Progenitor cell of endocrine pancreas (in vitro differentiated cells): ENCODE results near the gene USF1. TPM values are rescaled to one million over a fixed set of nuclear protein-coding genes. Genes with fewer than 3 reads are reported as not detected.
A peak's percentile ranks its signal among the peaks of the same experiment; 100 is the strongest.

ENCODE experiments used
- DNase-seq: peaks from one replicate; pipeline ENCODE4 v3.0.0; 2021; ENCODE audit warnings: low spot score; ENCODE audit not compliant: unreplicated experiment
- H3K27ac Mint-ChIP-seq: 2 replicates; pipeline ENCODE4 v1.8.0; 2021; ENCODE audit warnings: mild to moderate bottlenecking, moderate library complexity, mixed read lengths
- H3K27me3 Mint-ChIP-seq: 2 replicates; pipeline ENCODE4 v1.8.0; 2021; ENCODE audit warnings: mixed read lengths
- H3K36me3 Mint-ChIP-seq: 2 replicates; pipeline ENCODE4 v1.8.0; 2022; ENCODE audit warnings: mixed read lengths; ENCODE audit not compliant: insufficient read depth
- H3K4me1 Mint-ChIP-seq: 2 replicates; pipeline ENCODE4 v1.8.0; 2021; ENCODE audit warnings: low read depth, mixed read lengths
- H3K4me3 Mint-ChIP-seq: 2 replicates; pipeline ENCODE4 v1.8.0; 2021; ENCODE audit warnings: low read depth, mild to moderate bottlenecking, moderate library complexity, mixed read lengths
- H3K9me3 Mint-ChIP-seq: 2 replicates; pipeline ENCODE4 v1.8.0; 2021; ENCODE audit warnings: low read depth, mixed read lengths
- total RNA-seq: library from RNA; stranded (reverse); gene quantifications from 2 replicates; pipeline ENCODE4 v1.2.1, GENCODE V29; 2021
- TF ChIP-seq, protein P1 (sequence below): fragments of 200-600 bp; sonication (generic); IDR thresholded peaks from one replicate; pipeline ENCODE4 v1.5.0; 2021; ENCODE audit warnings: antibody characterized with exemption, mild to moderate bottlenecking; ENCODE audit not compliant: unreplicated experiment

The USF1 gene
- total RNA-seq, 1 donor from 2014 or later: 88.7 TPM

DNA sequence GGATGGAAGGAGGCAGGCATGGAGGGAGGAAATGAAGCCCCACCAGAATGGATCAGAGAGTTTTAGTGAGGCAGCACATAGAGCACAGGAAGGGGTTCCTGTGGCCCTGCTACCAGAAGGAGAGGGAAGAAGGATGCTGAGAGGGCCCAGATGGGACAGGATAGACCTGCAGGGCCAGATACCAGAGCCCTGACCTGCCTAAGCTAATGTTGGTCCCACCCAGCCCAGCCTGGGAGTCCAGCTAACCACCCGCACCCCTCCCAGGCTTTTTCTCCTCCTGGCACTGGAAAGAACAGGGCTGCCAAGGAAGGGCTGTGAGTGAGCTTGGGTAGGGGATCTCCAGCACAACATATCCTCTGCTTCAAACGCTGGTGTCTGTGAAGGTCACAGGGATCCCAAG is 36.7 kb upstream of the USF1 start:
- peaks cover 31% of the 10 kb centered on the region for H3K4me1 Mint-ChIP-seq
- TF ChIP-seq, protein P1, sequence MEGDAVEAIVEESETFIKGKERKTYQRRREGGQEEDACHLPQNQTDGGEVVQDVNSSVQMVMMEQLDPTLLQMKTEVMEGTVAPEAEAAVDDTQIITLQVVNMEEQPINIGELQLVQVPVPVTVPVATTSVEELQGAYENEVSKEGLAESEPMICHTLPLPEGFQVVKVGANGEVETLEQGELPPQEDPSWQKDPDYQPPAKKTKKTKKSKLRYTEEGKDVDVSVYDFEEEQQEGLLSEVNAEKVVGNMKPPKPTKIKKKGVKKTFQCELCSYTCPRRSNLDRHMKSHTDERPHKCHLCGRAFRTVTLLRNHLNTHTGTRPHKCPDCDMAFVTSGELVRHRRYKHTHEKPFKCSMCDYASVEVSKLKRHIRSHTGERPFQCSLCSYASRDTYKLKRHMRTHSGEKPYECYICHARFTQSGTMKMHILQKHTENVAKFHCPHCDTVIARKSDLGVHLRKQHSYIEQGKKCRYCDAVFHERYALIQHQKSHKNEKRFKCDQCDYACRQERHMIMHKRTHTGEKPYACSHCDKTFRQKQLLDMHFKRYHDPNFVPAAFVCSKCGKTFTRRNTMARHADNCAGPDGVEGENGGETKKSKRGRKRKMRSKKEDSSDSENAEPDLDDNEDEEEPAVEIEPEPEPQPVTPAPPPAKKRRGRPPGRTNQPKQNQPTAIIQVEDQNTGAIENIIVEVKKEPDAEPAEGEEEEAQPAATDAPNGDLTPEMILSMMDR: no peak
- H3K4me3 Mint-ChIP-seq: no peak overlapping the region
- DNase-seq: no peak
- H3K36me3 Mint-ChIP-seq: no peaks in the 10 kb centered on the region
- no peaks in the 10 kb centered on the region for H3K27me3 Mint-ChIP-seq
- no peaks in the 10 kb centered on the region for H3K9me3 Mint-ChIP-seq
- peak overlapping the region; percentile 98 for H3K27ac Mint-ChIP-seq

DNA sequence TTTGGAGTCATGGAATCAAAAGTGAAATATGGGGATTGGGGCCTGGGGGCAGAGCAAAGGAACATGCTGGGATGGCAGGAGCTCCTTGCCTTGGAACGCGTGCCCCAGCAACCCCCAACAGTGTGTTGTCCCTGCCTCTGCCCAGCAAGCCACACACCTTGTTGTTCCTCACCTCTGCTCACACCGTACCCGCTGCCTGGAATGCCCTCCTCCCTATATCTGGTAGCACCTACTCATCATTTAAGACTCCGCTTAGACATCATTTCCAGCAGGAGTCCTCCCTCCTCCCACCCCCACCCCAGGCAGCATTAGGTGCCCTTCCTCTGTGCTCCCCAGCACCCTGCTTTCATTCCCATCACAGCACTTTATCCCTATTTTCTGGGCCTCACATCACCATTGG is 35.7 kb upstream of the USF1 start:
- no peaks in the 10 kb centered on the region for H3K27me3 Mint-ChIP-seq
- H3K4me3 Mint-ChIP-seq: no peak overlapping the region
- no peaks in the 10 kb centered on the region for H3K36me3 Mint-ChIP-seq
- TF ChIP-seq, protein P1: no peak
- no peak for DNase-seq
- H3K9me3 Mint-ChIP-seq: no peaks in the 10 kb centered on the region
- H3K27ac Mint-ChIP-seq: peak overlapping the region; percentile 14
- peaks cover 30% of the 10 kb centered on the region for H3K4me1 Mint-ChIP-seq

DNA sequence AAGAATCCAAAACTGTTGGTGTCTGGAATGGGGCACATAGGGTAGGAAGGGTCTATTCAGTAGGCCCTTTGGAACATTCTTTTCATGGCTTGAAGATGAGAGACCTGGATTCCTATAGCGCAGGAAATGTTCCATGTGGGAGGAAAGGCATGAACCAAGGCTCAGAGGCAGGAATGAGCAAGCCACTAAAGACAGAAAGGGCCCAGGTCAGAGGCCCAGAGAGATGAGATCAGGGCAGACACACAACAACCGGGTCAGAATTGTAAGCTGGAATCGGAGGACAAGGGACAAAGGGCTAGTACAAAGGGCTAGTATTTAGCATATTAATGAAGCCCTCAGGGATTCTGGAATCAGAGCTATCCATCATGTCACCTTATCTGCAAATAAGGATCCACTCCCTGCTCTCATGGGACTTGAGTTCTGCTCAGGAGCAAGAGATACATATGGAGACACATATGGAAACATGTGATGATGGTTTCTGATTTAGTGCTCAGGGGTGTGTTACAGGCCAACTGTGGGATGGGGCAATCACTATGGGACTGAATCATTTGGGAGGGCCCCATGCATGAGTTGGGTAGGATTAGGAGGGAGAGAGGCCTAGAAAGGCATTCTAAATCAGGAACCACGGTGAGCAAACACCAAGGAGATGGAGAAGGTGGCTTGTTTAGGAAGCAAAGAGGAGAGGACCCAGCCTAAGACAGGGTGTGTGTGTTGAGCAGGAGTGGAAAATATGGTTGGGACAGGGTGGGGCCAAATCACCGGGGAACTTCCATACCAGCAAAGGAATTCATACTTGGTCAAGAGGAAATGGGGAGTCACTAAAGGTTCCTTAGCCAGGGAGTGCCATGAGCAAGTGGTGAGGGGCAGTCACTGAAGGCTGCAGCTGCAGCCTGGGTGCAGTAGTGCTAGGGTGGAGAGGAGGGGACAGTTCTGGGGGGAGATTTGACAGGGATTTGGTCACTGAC is 34.9 kb upstream of the USF1 start:
- Mint-ChIP-seq H3K27ac (peak overlapping the region; percentile 46), H3K4me3 (no peak overlapping the region), H3K27me3 (no peaks in the 10 kb centered on the region), H3K9me3 (no peaks in the 10 kb centered on the region), H3K36me3 (no peaks in the 10 kb centered on the region), H3K4me1 (peaks cover 24% of the 10 kb centered on the region)
- DNase-seq: no peak
- TF ChIP-seq, protein P1: no peak

DNA sequence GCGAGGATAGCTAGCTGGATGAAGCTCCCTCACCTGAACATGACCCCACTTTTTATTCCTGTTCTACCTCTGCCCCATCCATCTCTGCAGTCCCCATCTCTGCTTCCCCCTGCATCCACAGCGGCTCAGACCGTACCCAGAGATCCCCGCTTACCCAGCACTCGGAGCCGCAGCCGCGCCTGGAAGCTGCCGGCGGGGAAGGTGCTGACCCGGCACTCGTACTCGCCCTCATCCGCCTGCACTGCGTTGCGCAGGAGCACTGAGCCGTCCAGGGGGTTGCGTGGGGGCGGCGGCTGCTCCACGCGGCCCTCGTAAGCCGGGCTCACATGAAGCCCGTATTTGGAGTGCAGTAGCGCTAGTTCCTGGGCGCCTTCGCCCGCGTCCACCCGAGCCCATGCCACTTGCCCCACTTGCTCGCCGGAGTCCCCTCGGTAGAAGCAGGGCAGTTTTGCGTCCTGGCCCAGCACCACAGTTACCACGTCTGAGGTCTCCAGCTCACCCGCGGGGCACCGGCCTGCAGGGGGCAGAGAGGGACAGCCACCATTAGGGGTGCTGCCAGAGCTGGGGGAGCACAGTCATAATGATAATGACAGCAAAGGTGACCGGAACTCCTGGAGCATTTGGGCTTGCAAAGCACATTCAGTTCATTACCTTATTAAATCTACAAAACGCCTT is 33.8 kb upstream of the USF1 start:
- Mint-ChIP-seq H3K27me3 (no peaks in the 10 kb centered on the region), H3K4me3 (no peak overlapping the region), H3K36me3 (no peaks in the 10 kb centered on the region), H3K27ac (no peak overlapping the region), H3K9me3 (no peaks in the 10 kb centered on the region), H3K4me1 (peaks cover 18% of the 10 kb centered on the region)
- DNase-seq: no peak
- TF ChIP-seq, protein P1: no peak

DNA sequence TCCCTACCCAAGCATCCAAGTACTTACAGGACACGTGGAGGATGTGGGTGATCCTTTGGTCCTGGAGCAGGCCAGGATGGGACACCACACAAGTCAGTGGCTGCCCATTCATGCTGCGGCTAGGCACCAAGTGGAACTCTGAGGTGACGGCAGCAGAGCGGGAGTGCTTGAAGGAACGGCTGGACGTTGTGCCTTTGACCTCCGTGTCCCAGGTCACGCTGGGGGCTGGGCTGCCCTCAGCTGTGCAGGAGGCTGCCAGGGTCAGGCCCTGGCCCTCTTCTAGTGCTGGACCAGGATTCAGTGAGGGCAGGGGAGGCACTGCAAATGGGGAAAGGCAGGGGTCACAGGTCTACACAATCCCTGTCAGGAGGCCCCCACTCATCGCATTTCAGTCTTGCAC is 31.6 kb upstream of the USF1 start:
- Mint-ChIP-seq H3K36me3 (no peaks in the 10 kb centered on the region), H3K9me3 (no peaks in the 10 kb centered on the region), H3K4me3 (no peak overlapping the region), H3K27ac (no peak overlapping the region), H3K27me3 (no peaks in the 10 kb centered on the region), H3K4me1 (peaks cover 3% of the 10 kb centered on the region)
- DNase-seq: no peak
- TF ChIP-seq, protein P1: no peak
